Stomach (tissue), 4 donors: Measurements from ENCODE around the gene CDC5L.

ENCODE experiments used
- CTCF ChIP-seq, 7 experiments: fragments of 450-650 bp in 4 of 7; fragments of 200-600 bp in 3 of 7; sonication (generic) in 3 of 7; IDR thresholded peaks; one replicate each; pipeline ENCODE4 v1.5.1; 2016 to 2019; ENCODE audit warnings: antibody characterized with exemption in 7 of 7, control low read depth in 2 of 7, mild to moderate bottlenecking in 1 of 7
- EP300 ChIP-seq: sonication (generic); formaldehyde crosslinking; IDR thresholded peaks from one replicate; pipeline ENCODE4 v1.6.1; 2017; ENCODE audit warnings: antibody characterized with exemption
- POLR2A ChIP-seq, 4 donors: fragments of 450-650 bp; IDR thresholded peaks; one replicate each; pipeline ENCODE4 v1.6.1; 2016; ENCODE audit warnings: antibody characterized with exemption in 4 of 4, control low read depth in 2 of 4, mild to moderate bottlenecking in 1 of 4, moderate library complexity in 1 of 4
- POLR2AphosphoS5 ChIP-seq, 3 donors: sonication (generic); formaldehyde crosslinking; IDR thresholded peaks; one replicate each; pipeline ENCODE4 v1.6.1; 2016; ENCODE audit warnings: antibody characterized with exemption in 3 of 3

GRCh38 chr6:44498436-44498835 lies 110.9 kb downstream of the CDC5L start:
- TF ChIP-seq POLR2A (IDR thresholded peaks at IDR 0.05) = no peak
- TF ChIP-seq POLR2AphosphoS5 (IDR thresholded peaks at IDR 0.05) = no peak
- TF ChIP-seq CTCF (IDR thresholded peaks at IDR 0.05) = no peak
- no peak for TF ChIP-seq EP300
